GM23248 (cell line): ENCODE measurements around the gene SNX4. TPM values are rescaled to one million over a fixed set of nuclear protein-coding genes. Genes with fewer than 3 reads are reported as not detected.

Experiments used
- DNase-seq: peaks from one replicate; pipeline ENCODE4 v3.0.0-alpha.2; 2015
- H2AFZ ChIP-seq: fragments of 200-600 bp; sonication (generic); 2 replicates; pipeline ENCODE4 v1.6.1; 2016; ENCODE audit warnings: antibody characterized with exemption
- H3F3A ChIP-seq: fragments of 200-600 bp; sonication (generic); 2 replicates; pipeline ENCODE4 v1.6.1; 2016; ENCODE audit warnings: mild to moderate bottlenecking, antibody characterized with exemption, mixed run types; ENCODE audit not compliant: insufficient read depth
- H3K27ac ChIP-seq: fragments of 200-600 bp; sonication (generic); 2 replicates; pipeline ENCODE4 v1.5.1; 2016; ENCODE audit warnings: mild to moderate bottlenecking
- H3K27me3 ChIP-seq: fragments of 200-600 bp; sonication (generic); replicated peaks from 2 replicates; pipeline ENCODE4 v1.6.1; 2016; ENCODE audit warnings: mild to moderate bottlenecking; ENCODE audit not compliant: insufficient read depth
- H3K36me3 ChIP-seq: fragments of 200-600 bp; sonication (generic); 2 replicates; pipeline ENCODE4 v1.6.1; 2016; ENCODE audit warnings: low read depth, mild to moderate bottlenecking
- H3K4me1 ChIP-seq: fragments of 200-600 bp; sonication (generic); 2 replicates; pipeline ENCODE4 v1.6.1; 2016; ENCODE audit warnings: mild to moderate bottlenecking; ENCODE audit not compliant: insufficient read depth
- H3K4me2 ChIP-seq: fragments of 200-600 bp; sonication (generic); one replicate; pipeline ENCODE4 v1.6.1; 2016; ENCODE audit warnings: mild to moderate bottlenecking; ENCODE audit not compliant: unreplicated experiment
- H3K4me3 ChIP-seq: fragments of 200-600 bp; sonication (generic); 2 replicates; pipeline ENCODE4 v1.5.1; 2016; ENCODE audit warnings: mild to moderate bottlenecking
- H3K79me2 ChIP-seq: fragments of 200-600 bp; sonication (generic); 2 replicates; pipeline ENCODE4 v1.6.1; 2016; ENCODE audit warnings: mild to moderate bottlenecking; ENCODE audit not compliant: insufficient read depth
- H3K9ac ChIP-seq: fragments of 200-600 bp; sonication (generic); 2 replicates; pipeline ENCODE4 v1.6.1; 2016; ENCODE audit warnings: mild to moderate bottlenecking
- H3K9me2 ChIP-seq: fragments of 200-600 bp; sonication (generic); 2 replicates; pipeline ENCODE4 v1.6.1; 2016; ENCODE audit warnings: mixed run types, mild to moderate bottlenecking, moderate library complexity; ENCODE audit not compliant: insufficient read depth
- H3K9me3 ChIP-seq: fragments of 200-600 bp; sonication (generic); one replicate; pipeline ENCODE4 v1.6.1; 2017; ENCODE audit warnings: low read depth
- H4K20me1 ChIP-seq: fragments of 200-600 bp; sonication (generic); 2 replicates; pipeline ENCODE4 v1.6.0; 2016; ENCODE audit not compliant: insufficient read depth
- EZH2 ChIP-seq: fragments of 200-600 bp; sonication (generic); IDR thresholded peaks from 2 replicates; pipeline ENCODE4 v1.6.1; 2018; ENCODE audit warnings: antibody characterized with exemption, mild to moderate bottlenecking; ENCODE audit not compliant: insufficient read depth, poor library complexity, severe bottlenecking
- EZH2phosphoT487 ChIP-seq: fragments of 200-600 bp; sonication (generic); IDR thresholded peaks from 2 replicates; pipeline ENCODE4 v1.6.1; 2018; ENCODE audit warnings: antibody characterized with exemption, moderate library complexity, mild to moderate bottlenecking, low read depth; ENCODE audit not compliant: insufficient read depth
- WGBS, 2 experiments: methylation state at CpG; one replicate each; pipeline ENCODE4 v1.1.6; 2015 to 2017; ENCODE audit warnings: low lambda C conversion rate in 2 of 2, low coverage in 1 of 2; ENCODE audit errors: missing lambda C conversion rate in 2 of 2; 5-methylcytosine and 5-hydroxymethylcytosine counted together
- in situ Hi-C: fragments of 300-500 bp; cut with MboI; formaldehyde crosslinking; loops from 2 replicates; pipeline ENCODE4 v1.15.0; 2020
- polyA plus RNA-seq: library from polyadenylated mRNA; unstranded; fragments of >200 nt; fragmentation: Nextera tagmentation; extraction: Ambion mirVana; gene quantifications from 2 replicates; pipeline ENCODE4 v1.2.1, GENCODE V29; 2016
- small RNA-seq: library from RNA; depleted of rRNA; stranded (forward); fragments of <200 nt; gene quantifications from one replicate; pipeline ENCODE3, GENCODE V24; 2014; ENCODE audit warnings: low read depth, low replicate concordance
- total RNA-seq: library from RNA; depleted of rRNA; stranded (reverse); fragments of >200 nt; shearing (Covaris generic); gene quantifications from 2 replicates; pipeline ENCODE4 v1.2.3, GENCODE V29; 2014; rRNA removed

The SNX4 gene
- total and polyA plus RNA-seq, 2 experiments from 2014 or later: 27.6 to 28.4 TPM

- Histone ChIP-seq H3F3A (0 out of 2 replicates have a peak, but pooled peaks cover 10% of the 10 kb centered on the region), H3K36me3 (no peaks in the 10 kb centered on the region), H3K79me2 (no peaks in the 10 kb centered on the region), H3K9me3 (no peaks in the 10 kb centered on the region), H3K4me1 (peaks cover 13% of the 10 kb centered on the region), H2AFZ (no peak overlapping the region), H3K27ac (no peak overlapping the region), H3K27me3 (no peaks in the 10 kb centered on the region), H3K4me2 (no peak overlapping the region), H3K9me2 (no peaks in the 10 kb centered on the region), H4K20me1 (no peaks in the 10 kb centered on the region), H3K9ac (no peak overlapping the region), H3K4me3 (no peak overlapping the region)
- 72% methylated on average over 2 of the region's 2 CpGs for WGBS, 2 experiments
- TF ChIP-seq EZH2phosphoT487: no peak
- no peak for TF ChIP-seq EZH2
- peak; percentile 75 for DNase-seq
- in situ Hi-C loops: no loop called here
Observed at GRCh38 chr3:125403789-125404188, 116.2 kb downstream of the SNX4 start.

DNA sequence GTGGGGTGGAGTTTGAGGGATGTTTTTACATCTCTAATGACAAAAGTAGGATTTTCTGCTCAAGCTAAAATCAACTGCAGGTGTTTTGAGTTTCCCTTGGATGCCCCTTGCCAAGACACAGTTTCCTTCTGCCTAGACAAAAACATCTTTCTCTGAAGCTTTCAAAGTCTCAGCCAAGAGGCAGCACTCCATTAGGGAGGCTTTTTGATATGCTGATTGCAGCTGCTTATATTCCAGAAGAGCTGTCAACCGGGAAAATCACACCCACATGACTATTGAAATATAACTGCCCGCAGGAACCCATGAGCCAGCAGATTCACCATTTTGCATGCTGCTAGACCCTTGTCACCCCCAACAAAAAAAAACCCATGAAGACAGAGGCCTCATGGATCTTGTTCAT is 117.4 kb downstream of the SNX4 start:
- Histone ChIP-seq H4K20me1 (no peaks in the 10 kb centered on the region), H3K27me3 (no peaks in the 10 kb centered on the region), H3K79me2 (no peaks in the 10 kb centered on the region), H3K9ac (no peak overlapping the region), H3K9me2 (no peaks in the 10 kb centered on the region), H3K36me3 (no peaks in the 10 kb centered on the region), H3K4me3 (no peak overlapping the region), H3K4me2 (no peak overlapping the region), H3K9me3 (no peaks in the 10 kb centered on the region), H3F3A (0 out of 2 replicates have a peak, but pooled peaks cover 10% of the 10 kb centered on the region), H2AFZ (no peak overlapping the region), H3K4me1 (peaks cover 13% of the 10 kb centered on the region), H3K27ac (no peak overlapping the region)
- 13 to 32% methylated on average over 2 of the region's 2 CpGs for WGBS, 2 experiments
- in situ Hi-C loops: no loop called here
- no peak for TF ChIP-seq EZH2phosphoT487
- no peak for TF ChIP-seq EZH2
- DNase-seq: no peak

DNA sequence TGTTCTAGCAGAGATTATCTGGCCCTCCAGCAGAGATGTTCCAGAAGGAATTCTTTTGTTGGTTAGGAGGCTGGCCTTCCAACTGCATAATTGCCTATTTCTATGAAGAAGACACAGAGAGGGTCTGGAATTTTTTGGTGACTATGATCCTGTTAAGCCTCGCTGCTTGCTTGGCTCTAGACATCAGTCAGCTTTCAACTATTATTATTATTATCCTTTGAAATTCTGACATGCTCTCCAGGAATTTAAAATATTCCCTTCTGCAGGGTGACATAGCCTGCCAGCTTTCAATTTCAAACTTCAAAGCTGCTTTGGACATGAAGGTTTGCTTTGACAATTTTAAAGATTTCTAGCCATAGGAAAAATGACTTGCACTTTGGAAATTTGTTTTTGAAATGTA is 118.6 kb downstream of the SNX4 start:
- 0 to 7% methylated on average over 1 of the region's 1 CpG for WGBS, 2 experiments
- Histone ChIP-seq H3K27me3 (no peaks in the 10 kb centered on the region), H3K4me2 (peak overlapping the region; percentile 22), H3F3A (0 out of 2 replicates have a peak, but pooled peaks cover 10% of the 10 kb centered on the region), H3K4me3 (no peak overlapping the region), H3K36me3 (no peaks in the 10 kb centered on the region), H4K20me1 (no peaks in the 10 kb centered on the region), H2AFZ (peak overlapping the region; percentile 2; the same call in 1 of the 2 replicates), H3K9me3 (no peaks in the 10 kb centered on the region), H3K79me2 (no peaks in the 10 kb centered on the region), H3K4me1 (peaks cover 13% of the 10 kb centered on the region), H3K9ac (no peak overlapping the region), H3K27ac (0 out of 2 replicates have a peak overlapping the region, but pooled peaks have one; percentile 6), H3K9me2 (no peaks in the 10 kb centered on the region)
- peak; percentile 58 for DNase-seq
- in situ Hi-C loops: no loop called here
- TF ChIP-seq EZH2phosphoT487: no peak
- no peak for TF ChIP-seq EZH2

- H3F3A ChIP-seq: 0 out of 2 replicates have a peak, but pooled peaks cover 10% of the 10 kb centered on the region
- no peak overlapping the region for H3K4me2 ChIP-seq
- no peak for TF ChIP-seq EZH2
- TF ChIP-seq EZH2phosphoT487: no peak
- no peak for DNase-seq
- H3K4me3 ChIP-seq: no peak overlapping the region
- no peaks in the 10 kb centered on the region for H3K9me2 ChIP-seq
- peaks cover 13% of the 10 kb centered on the region for H3K4me1 ChIP-seq
- in situ Hi-C loops: no loop called here
- 38 to 42% methylated on average over 1 of the region's 1 CpG for WGBS, 2 experiments
- H3K79me2 ChIP-seq: no peaks in the 10 kb centered on the region
- no peaks in the 10 kb centered on the region for H3K27me3 ChIP-seq
- H3K9me3 ChIP-seq: no peaks in the 10 kb centered on the region
- H4K20me1 ChIP-seq: no peaks in the 10 kb centered on the region
- no peak overlapping the region for H3K9ac ChIP-seq
- no peaks in the 10 kb centered on the region for H3K36me3 ChIP-seq
- no peak overlapping the region for H2AFZ ChIP-seq
- H3K27ac ChIP-seq: no peak overlapping the region
Observed at GRCh38 chr3:125398952-125399351, 121.0 kb downstream of the SNX4 start.

Small RNA genes lying within 50 kb of the gene (small RNA-seq; reads per million reads assigned to genes)
- not detected for gene RF00019

Other genes starting within 250 kb of the SNX4 start
- 23.1 and 33.1 TPM in 2 replicates for gene ZNF148, start 144.9 kb downstream of the SNX4 start, total RNA-seq
- gene ZNF148, start 144.9 kb downstream of the SNX4 start, polyA plus RNA-seq: 46.8 and 50.3 TPM in 2 replicates
- 11.4 and 13.2 TPM in 2 replicates for gene OSBPL11, start 75.3 kb upstream of the SNX4 start, total RNA-seq
- 6.6 and 7.2 TPM in 2 replicates for gene OSBPL11, start 75.3 kb upstream of the SNX4 start, polyA plus RNA-seq